Ishikawa (cell line): ENCODE data around the gene SMYD4.

Experiments used
- CEBPB ChIP-seq: IDR thresholded peaks from 2 replicates; pipeline ENCODE4 v1.6.1; 2012
- CREB1 ChIP-seq: IDR thresholded peaks from 2 replicates; pipeline ENCODE4 v1.6.1; 2012; ENCODE audit warnings: low read depth
- EGR1 ChIP-seq: IDR thresholded peaks from 2 replicates; pipeline ENCODE4 v1.6.1; 2012
- MAX ChIP-seq: IDR thresholded peaks from 2 replicates; pipeline ENCODE4 v1.6.1; 2012
- NFIC ChIP-seq: IDR thresholded peaks from 2 replicates; pipeline ENCODE4 v1.6.1; 2012
- TEAD4 ChIP-seq: IDR thresholded peaks from 2 replicates; pipeline ENCODE4 v1.6.1; 2012
- YY1 ChIP-seq: IDR thresholded peaks from 2 replicates; pipeline ENCODE4 v1.6.1; 2012; ENCODE audit warnings: low read depth

- TF ChIP-seq CREB1 (no peak), TEAD4 (no peak), CEBPB (no peak), MAX (no peak), NFIC (no peak), EGR1 (no peak), YY1 (no peak)
These were observed 63.1 kb downstream of the SMYD4 start for GRCh38 chr17:1766382-1767135.
